ENCODE measurements around the gene PSEN2.

- TF ChIP-seq CTCF (conservative IDR thresholded peaks at IDR 0.05 in 1 of 2, IDR thresholded peaks at IDR 0.05 in 1 of 2; ENCODE audit: low read depth in 1 of 2, low read length in 2 of 2) = no peak
- no peak for TF ChIP-seq EZH2 (IDR thresholded peaks at IDR 0.05; ENCODE audit: low read length, missing control alignments)
These were observed 44.7 kb upstream of the PSEN2 start for GRCh38 chr1:226825746-226826100.
